ENCODE data around the gene RBSN.

- TF ChIP-seq CTCF (IDR thresholded peaks at IDR 0.05) = no peak
- no peak for TF ChIP-seq POLR2A (IDR thresholded peaks at IDR 0.05)
These were observed 583 bp upstream of the RBSN start for GRCh38 chr3:15099364-15100098.
